HepG2 (cell line): ENCODE measurements around the gene KIF1B. TPM values are rescaled to one million over a fixed set of nuclear protein-coding genes. Genes with fewer than 3 reads are reported as not detected.

Source experiments
- DPF2 ChIP-seq: sonication (generic); formaldehyde crosslinking; IDR thresholded peaks from 2 replicates; pipeline ENCODE4 v1.4.0; 2020; ENCODE audit warnings: mild to moderate bottlenecking, low read depth, missing genetic modification reagents, borderline replicate concordance
- EHMT2 ChIP-seq: fragments of 200-600 bp; sonication (generic); IDR thresholded peaks from 2 replicates; pipeline ENCODE4 v1.7.0; 2017; ENCODE audit warnings: antibody characterized with exemption, low read depth, low read length, borderline replicate concordance
- GABPA ChIP-seq, 2 experiments: IDR thresholded peaks; 2 replicates each; pipeline ENCODE4 v1.6.1; 2011 to 2016; ENCODE audit warnings: low read depth in 2 of 2, low read length in 1 of 2, missing biosample characterization in 1 of 2, missing genetic modification characterization in 1 of 2
- MYPOP ChIP-seq: sonication (generic); formaldehyde crosslinking; IDR thresholded peaks from 2 replicates; pipeline ENCODE4 v1.8.1; 2023; ENCODE audit warnings: mild to moderate bottlenecking, moderate library complexity, missing genetic modification reagents
- NFE2L2 ChIP-seq: fragments of 150-350 bp; IDR thresholded peaks from 2 replicates; pipeline ENCODE4 v1.6.1; 2014; ENCODE audit warnings: low read length
- RNF2 ChIP-seq: fragments of 450-650 bp; conservative IDR thresholded peaks from 2 replicates; pipeline ENCODE4 v1.6.1; 2016; ENCODE audit warnings: low read depth
- SKI ChIP-seq: fragments of 450-650 bp; IDR thresholded peaks from one replicate; pipeline ENCODE4 v1.6.1; 2018; ENCODE audit warnings: mild to moderate bottlenecking; ENCODE audit not compliant: partially characterized antibody
- SP2 ChIP-seq: sonication (generic); formaldehyde crosslinking; IDR thresholded peaks from 2 replicates; pipeline ENCODE4 v1.5.1; 2020; ENCODE audit warnings: mild to moderate bottlenecking, missing genetic modification reagents
- TERF1 ChIP-seq: sonication (generic); formaldehyde crosslinking; IDR thresholded peaks from 2 replicates; pipeline ENCODE4 v1.8.0; 2022; ENCODE audit warnings: mild to moderate bottlenecking, missing genetic modification reagents, moderate library complexity
- ZBTB37 ChIP-seq: sonication (generic); formaldehyde crosslinking; IDR thresholded peaks from 2 replicates; pipeline ENCODE4 v1.4.0; 2020; ENCODE audit warnings: mild to moderate bottlenecking, missing genetic modification reagents
- ZNF251 ChIP-seq: sonication (generic); formaldehyde crosslinking; IDR thresholded peaks from 2 replicates; pipeline ENCODE4 v1.9.0; 2021; ENCODE audit warnings: mild to moderate bottlenecking, missing genetic modification reagents
- ZNF280B ChIP-seq: sonication (generic); formaldehyde crosslinking; IDR thresholded peaks from 2 replicates; pipeline ENCODE4 v1.5.0; 2020; ENCODE audit warnings: missing genetic modification reagents, mild to moderate bottlenecking, borderline replicate concordance
- ZNF607 ChIP-seq: sonication (generic); formaldehyde crosslinking; IDR thresholded peaks from 2 replicates; pipeline ENCODE4 v1.5.1; 2020; ENCODE audit warnings: missing genetic modification reagents, mild to moderate bottlenecking, borderline replicate concordance
- ZNF660 ChIP-seq: sonication (generic); formaldehyde crosslinking; IDR thresholded peaks from 2 replicates; pipeline ENCODE4 v1.5.1; 2020; ENCODE audit warnings: mild to moderate bottlenecking, low read depth, missing genetic modification reagents, borderline replicate concordance
- ZNF749 ChIP-seq: sonication (generic); formaldehyde crosslinking; IDR thresholded peaks from 2 replicates; pipeline ENCODE4 v1.8.0; 2022; ENCODE audit warnings: mild to moderate bottlenecking, missing genetic modification reagents, moderate library complexity, borderline replicate concordance
- ZSCAN5A ChIP-seq: sonication (generic); formaldehyde crosslinking; IDR thresholded peaks from 2 replicates; pipeline ENCODE4 v1.8.0; 2022; ENCODE audit warnings: mild to moderate bottlenecking, missing genetic modification reagents, borderline replicate concordance
- ZXDC ChIP-seq: sonication (generic); formaldehyde crosslinking; IDR thresholded peaks from 2 replicates; pipeline ENCODE4 v1.5.0; 2020; ENCODE audit warnings: mild to moderate bottlenecking, missing genetic modification reagents
- polyA plus RNA-seq, 8 experiments: library from polyadenylated mRNA; depleted of rRNA in 3 of 8; stranded (reverse) in 7 of 8; unstranded in 1 of 8; fragments of >200 nt; fragmentation: Illumina TruSeq in 4 of 8; extraction: Trizol in 4 of 8; gene quantifications; 2 replicates each; pipeline versions ENCODE4 v1.2.1 to v1.2.3, GENCODE V29; 2011 to 2016; ENCODE audit warnings: low read depth in 4 of 8, missing spikeins in 1 of 8, mixed read lengths in 1 of 8; ENCODE audit not compliant: insufficient read depth in 1 of 8
- total RNA-seq, 5 experiments: library from RNA; depleted of rRNA; stranded (reverse); fragments of >200 nt; fragmentation: Illumina TruSeq; extraction: Trizol; gene quantifications; 2 replicates each; pipeline ENCODE4 v1.2.3, GENCODE V29; 2016; ENCODE audit warnings: low read depth in 1 of 5

KIF1B gene
- total and polyA plus RNA-seq, 2 of the 13 experiments (the other 11 are each of a cell fraction or from before 2014, with no cell fraction given) = 26.7 to 32.5 TPM

GRCh38 chr1:10430216-10431069 is 220.1 kb downstream of the KIF1B start, which contains the start of gene CENPS (continued):
- TF ChIP-seq NFE2L2 (no peak), ZNF660 (no peak), EHMT2 (no peak), DPF2 (CRISPR knock-in tag) (no peak), ZNF251 (no peak), SKI (no peak), MYPOP (peak; percentile 92; the same call in 1 of the 2 replicates), ZNF280B (CRISPR knock-in tag) (peak; percentile 73; the same call in 1 of the 2 replicates), ZBTB37 (CRISPR knock-in tag) (no peak), ZNF607 (CRISPR knock-in tag) (no peak; the same call in 1 of the 2 replicates), RNF2 (peak; percentile 99), ZXDC (CRISPR knock-in tag) (peak; percentile 68; the same call in 1 of the 2 replicates), SP2 (CRISPR knock-in tag) (0 out of 2 replicates have a peak, but pooled peaks have one; percentile 13), ZNF749 (CRISPR knock-in tag) (peak; percentile 98), GABPA (IDR thresholded peaks at IDR 0.05; ENCODE audit: low read depth, low read length) (no peak), GABPA (CRISPR knock-in tag; IDR thresholded peaks at IDR 0.05; ENCODE audit: low read depth) (no peak), ZSCAN5A (CRISPR knock-in tag) (peak; percentile 71; the same call in 1 of the 2 replicates), TERF1 (CRISPR knock-in tag) (0 out of 2 replicates have a peak, but pooled peaks have one; percentile 90)
